OCI-M2 (cell line): Measurements from ENCODE around the gene NBR1.
"Not testable (repeated sequence)": the region's sequence is repeated elsewhere in the genome, so short reads cannot be mapped to it uniquely, and the experiment has no call there.

Experiments used
- DNase-seq: peaks from one replicate; lab custom pipeline; 2025; ENCODE audit not compliant: unreplicated experiment; lab: John Stamatoyannopoulos, UW

The NBR1 gene

DNA sequence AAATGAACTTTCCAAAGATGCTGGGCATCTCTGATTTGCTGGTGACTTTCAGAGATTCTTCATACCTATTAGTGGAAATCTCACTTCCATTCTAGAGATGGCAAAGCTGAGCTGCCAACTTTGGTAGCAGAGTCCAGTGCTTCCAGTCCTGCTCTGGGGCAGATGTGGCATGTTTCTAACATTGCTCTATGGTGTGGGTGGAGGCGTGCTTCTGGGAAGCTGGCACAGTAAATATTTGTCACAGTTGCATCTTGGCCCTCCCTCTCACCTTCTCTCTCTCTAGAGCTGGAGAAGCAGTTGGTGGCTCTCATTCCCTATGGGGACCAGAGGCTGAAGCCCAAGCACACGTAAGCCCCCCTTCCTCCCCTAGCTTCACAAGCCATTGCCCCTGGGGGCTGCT, 42.5 kb downstream of the NBR1 start:
- no peak for DNase-seq

DNA sequence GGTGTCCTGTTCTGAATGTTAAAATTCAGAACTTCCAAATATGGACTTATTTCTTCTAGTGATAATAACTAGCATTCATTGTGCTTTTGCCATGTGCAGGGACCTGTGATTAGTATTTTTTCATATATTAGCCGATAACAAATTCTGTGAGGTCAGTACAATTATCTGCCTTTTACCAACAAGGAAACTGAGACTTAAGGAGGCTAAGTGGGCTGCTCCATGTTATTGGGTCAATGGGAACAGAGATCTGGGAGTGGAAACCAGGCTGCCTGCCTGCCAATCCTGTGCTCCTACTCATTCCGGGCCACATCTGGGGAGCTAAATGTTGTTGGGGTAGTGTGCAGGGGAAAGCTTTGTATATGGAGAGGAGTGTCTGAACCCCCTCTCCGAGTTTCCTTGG, 44.3 kb downstream of the NBR1 start:
- no peak for DNase-seq

DNA sequence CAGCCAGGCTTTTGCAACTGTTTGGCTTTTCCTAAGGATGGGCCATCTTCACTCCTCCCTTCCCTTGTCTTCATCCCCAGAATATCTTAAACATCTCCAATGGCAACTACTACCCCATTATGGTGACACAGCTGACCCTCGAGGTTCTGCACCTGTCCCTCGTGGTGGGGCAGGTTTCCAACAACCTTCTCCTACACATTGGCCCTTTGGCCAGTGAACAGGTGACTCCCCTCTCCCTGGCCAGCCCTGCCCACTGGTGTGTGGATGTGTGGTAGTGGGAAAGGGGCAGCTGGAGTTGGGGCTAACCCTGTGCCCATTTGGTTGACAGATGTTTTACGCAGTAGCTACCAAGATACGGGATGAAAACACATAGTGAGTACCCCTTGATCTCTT, 45.4 kb downstream of the NBR1 start:
- DNase-seq: no peak

DNA sequence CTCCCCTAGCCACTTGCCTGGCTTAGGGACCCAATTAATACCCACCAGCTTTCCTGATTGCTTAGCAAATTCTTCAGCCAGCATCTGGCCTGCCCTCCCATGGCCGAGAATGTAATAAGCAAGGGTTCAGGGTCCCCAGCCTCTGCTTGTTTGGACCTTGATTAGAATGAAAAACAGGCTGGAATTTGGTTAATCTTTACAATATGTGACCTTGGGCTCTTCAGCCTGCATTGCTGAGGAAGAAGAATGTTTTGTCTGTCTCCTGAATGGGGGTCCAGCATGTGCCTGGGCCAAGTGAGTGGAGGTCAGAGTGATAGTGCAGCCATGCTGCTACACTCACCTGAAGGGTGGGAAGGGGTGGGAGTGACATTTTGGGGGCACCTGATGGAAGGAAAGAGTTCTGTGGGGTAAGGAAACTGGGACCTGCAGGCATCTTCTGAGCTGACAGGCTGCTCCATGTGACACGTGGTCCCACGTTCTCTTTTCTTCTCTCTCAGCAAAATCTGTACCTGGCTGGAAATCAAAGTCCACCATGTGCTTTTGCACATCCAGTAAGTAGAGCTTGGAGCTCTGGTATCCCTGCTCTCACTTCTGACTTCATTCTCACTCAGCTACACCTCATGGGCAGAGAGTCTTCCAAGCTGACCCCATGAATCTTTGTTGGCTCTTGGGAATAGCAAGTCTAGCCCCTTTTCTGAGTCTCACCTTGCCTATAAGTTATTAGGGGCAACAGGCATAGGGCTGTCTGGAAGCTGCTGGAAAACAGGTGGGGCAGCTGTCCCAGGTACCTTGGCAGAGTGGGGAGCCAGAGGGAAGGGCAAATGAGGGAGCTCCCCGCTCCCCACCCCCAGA, 46.0 kb downstream of the NBR1 start:
- DNase-seq: no peak

DNA sequence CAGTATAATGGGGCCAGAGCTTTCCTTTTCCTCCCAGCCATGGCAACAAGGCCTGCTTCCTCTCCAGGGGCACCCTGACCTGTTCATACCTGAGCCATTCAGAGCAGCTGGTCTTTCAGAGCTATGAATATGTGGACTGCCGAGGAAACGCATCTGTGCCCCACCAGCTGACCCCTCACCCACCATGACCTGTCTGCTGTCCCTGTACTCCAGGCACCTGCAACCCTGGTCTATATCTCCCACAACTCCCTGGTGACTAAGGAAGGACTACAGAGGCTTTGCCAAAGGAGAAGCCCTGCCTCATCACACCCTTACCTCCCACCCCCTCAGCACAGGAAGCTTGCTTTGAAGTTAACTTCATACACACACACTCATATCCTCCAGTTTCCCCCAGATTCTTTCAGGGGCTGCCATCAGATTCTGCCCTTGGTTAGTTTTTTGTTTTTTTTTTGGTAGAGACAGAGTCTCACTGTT, 46.6 kb downstream of the NBR1 start:
- DNase-seq: no peak

DNA sequence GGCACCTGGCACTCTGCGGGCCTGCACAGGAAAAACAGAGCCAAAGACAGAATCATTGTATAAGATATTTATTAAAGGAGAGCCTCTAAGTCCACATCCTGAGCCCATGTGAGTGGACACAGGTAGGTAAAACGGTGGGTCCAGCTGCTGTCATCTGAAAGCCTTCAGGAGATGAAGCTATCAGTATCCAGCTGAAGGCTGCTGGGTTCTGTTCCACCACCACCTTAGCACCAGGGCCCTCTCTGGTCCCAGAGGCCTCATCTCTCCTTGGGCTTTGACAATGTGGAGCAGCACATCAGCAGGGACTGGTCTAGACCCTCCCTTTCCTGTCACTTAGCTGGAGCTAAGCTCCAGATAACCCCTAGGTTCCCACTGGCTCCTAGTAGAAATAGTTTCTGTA, 48.0 kb downstream of the NBR1 start:
- no peak for DNase-seq

DNA sequence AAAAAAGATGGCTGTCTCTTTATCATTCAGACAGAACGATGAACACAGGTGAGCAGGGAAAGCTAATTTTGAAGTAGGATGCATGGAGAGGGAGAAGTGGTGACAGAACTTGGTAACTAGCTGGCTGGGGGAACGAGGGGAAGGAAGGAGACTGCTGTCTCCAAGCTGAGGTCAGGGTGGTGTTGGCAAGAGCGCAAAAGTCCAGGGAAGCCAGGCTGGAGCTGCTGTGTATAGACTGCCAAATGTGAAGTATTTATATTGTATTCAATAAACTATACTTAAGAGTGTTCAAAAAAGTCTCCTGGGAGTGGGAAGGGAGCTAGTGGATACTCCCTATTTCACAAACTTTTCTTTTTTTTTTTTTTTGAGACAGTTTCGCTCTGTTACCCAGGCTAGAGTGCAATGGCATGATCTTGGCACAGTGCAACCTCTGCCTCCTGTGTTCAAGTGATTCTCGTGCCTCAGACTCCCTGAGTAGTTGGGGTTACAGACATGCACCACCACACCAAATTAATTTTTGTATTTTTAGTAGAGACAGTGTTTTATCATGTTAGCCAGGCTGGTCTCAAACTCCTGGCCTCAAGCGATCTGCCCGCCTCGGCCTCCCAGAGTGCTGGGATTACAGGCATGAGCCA, 48.8 kb downstream of the NBR1 start:
- no peak for DNase-seq

DNA sequence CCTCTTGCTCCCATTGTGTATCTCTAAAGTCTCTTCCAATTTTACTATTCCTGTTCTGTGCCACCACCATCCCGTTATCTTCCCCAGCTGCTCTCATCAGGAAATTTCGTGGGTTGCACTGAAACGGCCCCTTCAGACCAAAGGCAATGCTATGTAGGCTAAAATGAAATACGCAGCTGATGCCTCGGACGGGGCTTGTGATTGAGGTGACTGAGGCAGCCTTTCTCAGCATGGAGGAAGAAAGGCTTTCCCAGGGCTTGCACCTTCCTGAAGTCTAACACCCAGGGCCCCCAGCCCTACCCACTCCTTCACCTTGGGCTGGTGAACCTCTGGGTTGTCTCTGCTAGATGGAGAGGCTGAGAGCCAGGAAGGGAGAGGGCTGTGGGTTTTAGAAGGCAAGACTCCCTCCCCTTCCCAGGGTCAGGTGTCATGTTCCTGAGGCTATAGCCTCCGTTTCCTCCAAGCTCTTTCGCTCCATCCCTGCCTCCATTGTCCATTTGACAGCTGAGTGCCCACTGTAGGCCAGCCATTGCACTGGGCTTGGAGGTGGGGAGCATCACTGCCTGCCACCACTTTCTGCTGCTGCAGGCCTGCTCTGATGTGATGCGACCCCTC, 49.6 kb downstream of the NBR1 start:
- DNase-seq: no peak

DNA sequence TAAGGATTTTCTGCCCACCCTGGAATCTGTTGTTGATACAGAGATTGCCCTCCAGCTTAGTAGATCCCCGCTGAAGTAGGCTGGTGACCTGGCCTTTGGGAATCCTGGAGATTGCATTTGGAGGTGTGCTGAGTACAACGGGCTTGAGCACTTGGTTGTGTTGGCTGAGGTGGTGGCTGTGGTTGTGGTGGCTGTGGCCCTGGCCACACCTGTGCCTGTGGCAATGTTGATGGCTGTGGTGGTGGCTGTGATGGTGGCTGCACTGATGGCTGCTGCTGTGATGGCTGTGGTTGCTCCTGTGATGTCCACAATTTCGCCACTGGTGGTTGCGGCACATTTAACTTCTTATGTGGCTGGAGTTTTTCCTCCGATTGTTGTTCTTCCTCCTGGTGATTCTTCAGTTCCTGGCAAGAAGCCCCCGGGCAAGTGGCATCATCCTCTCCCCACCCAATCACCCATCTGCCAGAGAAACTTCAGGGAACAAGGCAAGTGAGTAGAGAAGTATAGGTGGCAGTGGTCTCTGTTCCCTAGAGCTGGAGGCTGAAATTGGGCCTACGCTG, 53.2 kb downstream of the NBR1 start:
- no peak for DNase-seq

DNA sequence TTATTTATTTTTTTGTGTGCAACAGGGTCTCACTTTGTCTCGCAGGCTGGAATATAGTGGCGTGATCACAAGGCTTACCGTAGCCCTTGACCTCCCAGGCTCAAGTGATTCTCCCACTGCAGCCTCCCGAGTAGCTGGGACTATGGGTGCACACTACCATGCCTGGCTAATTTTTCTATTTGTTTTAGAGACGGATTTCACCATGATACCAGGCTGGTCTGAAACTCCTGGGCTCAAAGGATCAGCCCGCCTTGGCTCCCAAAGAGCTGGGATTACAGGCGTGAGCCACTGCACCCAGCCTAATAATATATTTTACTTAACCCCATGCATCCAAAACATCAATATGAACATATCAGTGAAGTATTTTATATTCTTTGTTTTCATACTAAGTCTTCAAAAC, 55.4 kb downstream of the NBR1 start:
- DNase-seq: no peak

DNA sequence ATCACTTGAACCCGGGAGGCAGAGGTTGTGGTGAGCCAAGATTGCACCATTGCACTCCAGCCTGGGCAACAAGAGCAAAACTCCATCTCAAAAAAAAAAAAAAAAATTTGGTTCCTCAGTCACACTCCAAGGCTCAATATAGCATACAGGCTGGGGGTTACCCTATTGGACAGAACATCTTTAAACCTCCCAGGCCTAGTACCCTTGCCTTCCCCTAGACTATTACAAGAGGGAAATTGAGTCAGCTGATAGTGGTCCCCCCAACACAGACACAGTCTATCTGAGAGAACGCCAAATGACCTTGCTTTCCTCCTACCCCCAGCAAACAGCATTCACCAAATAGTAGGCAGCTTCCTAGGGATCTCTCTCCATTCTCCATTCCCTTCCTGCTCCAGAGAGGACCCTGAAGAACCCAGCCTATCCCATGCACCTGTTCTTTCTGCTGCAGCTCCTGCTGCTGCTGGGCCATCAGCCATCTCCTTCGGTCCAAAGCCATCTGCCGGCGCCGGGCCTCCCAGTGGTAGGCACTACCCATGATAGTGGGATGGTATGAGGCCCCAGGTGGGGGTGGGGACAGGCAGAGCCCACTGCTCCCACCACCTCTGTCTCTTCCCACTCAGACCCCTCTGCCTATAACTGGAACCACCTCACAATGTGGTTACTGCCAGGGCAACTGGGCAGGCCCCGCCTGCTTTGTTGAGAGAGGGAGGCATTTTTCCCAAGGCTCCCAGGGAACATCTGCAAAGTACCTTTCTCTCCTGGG, 57.2 kb downstream of the NBR1 start, which contains the start of gene CCDC200:
CCDC200 (minus strand) TSS at position 604 of the 763 bp plus-strand sequence; CDS start at position 535, 69 bp downstream.
- not testable (repeated sequence) for DNase-seq

DNA sequence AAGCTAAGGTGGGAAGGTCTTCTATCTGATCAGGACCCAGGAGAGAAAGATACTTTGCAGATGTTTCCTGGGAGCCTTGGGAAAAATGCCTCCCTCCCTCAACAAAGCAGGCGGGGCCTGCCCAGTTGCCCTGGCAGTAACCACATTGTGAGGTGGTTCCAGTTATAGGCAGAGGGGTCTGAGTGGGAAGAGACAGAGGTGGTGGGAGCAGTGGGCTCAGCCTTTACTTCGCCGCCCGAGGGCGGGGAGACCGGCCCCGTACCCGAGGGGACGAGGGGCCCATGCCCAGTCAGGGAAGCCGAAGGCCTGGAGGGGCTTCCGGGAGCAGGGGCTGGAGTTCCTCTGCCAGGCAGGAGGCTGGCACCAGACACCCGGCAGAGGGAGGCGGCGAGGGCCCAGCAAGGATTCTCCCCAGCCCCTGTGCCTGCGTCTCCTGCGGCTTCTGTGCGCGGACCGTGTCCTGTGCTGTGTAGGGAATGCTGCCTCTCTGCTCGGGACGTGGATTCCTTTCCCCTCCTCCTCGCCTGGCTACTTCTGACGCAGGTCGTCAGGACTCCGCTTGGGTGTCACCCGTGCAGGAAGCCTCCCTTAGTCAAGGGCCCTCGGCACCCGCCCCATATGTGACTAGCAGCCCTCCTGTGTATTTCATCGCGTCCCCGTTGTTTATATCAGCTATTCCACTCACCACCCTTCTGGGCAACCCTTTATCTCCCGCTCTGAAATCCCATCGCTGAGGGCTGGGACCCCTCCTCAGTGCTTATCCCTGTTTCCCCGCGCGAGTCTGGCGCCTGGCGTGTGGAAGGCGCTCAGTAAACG, 60.4 kb downstream of the NBR1 start:
- not testable (repeated sequence) for DNase-seq

DNA sequence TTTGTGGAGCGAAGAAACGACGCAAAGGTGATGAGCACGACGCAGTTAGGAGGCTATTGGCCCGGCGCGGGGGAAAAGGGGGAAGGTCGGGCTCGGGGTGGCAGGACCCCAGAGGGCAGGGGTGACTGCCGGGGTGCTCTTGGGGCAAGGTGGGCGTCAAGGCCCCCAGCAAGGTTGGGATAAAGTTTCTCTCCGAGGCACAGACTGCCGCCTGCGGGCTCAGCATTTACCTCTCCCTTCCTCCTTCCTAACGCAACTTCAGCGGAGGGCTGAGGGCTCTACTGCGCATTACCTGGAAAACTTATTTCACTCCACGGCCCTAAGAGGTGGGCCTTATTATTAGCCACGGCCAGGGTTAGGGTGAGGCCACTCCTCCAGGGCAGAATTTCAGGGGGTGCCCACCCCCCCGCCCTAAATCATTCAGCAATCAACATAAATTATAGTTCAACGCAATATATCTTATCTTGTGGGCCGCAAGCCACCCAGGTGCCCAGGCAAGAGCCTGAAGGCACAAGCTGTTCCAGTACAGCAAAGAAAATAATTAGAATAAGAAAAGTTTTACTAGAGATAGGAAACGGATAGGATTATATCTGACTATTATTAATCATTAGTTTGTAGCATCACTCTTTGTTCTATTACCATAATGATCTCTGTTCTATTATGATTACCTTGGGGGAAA, 61.1 kb downstream of the NBR1 start:
- DNase-seq: not testable (repeated sequence)

DNA sequence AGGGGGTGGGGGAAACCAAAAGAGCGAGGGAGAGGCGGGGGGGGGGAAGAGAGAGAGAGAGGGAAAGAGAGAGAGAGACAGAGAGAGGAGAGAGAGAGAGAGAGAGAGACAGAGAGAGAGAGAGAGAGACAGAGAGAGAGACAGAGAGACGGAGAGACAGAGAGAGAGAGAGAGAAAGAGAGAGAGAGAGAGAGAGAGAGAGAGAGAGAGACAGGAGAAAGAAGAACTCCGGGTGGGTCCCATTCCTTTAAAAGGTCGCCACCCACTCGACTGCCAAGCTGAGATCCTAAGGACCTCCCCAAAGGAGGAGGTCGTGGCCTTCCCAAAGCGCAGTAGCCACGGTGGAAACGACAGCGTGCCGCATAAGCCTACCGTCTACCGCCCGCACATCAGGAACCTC, 62.2 kb downstream of the NBR1 start:
- not testable (repeated sequence) for DNase-seq

DNA sequence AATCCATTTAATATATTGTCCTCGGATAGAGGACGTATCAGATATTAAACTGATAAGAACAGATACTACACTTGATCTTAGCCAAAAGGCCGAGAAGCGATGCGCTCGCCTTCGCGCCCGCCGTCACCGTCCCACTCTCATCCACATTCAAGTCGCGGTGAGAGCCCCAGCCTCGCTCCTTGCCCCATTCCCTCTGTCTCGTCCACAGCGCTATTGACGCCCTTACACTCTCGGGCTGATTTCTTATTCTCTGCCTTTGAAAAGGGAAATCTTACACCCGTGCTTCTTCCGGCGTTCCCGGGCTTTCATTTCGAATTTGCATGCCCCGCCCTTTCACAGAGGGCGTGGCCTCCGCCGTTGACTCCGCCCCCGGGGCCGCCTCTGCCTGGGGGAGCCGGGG, 62.9 kb downstream of the NBR1 start, which contains the start of gene RNU2-1:
RNU2-1 (minus strand) TSS at position 101 of the 400 bp plus-strand sequence.
- DNase-seq: not testable (repeated sequence)

DNA sequence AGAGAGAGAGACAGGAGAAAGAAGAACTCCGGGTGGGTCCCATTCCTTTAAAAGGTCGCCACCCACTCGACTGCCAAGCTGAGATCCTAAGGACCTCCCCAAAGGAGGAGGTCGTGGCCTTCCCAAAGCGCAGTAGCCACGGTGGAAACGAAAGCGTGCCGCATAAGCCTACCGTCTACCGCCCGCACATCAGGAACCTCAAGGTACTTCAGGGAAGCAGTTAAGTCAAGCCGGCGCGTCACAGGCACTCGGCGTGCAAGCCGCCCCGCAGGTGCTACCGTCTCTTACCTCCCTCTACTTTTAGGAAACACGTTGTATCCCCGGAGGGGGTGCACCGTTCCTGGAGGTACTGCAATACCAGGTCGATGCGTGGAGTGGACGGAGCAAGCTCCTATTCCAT, 68.6 kb downstream of the NBR1 start:
- DNase-seq: not testable (repeated sequence)

DNA sequence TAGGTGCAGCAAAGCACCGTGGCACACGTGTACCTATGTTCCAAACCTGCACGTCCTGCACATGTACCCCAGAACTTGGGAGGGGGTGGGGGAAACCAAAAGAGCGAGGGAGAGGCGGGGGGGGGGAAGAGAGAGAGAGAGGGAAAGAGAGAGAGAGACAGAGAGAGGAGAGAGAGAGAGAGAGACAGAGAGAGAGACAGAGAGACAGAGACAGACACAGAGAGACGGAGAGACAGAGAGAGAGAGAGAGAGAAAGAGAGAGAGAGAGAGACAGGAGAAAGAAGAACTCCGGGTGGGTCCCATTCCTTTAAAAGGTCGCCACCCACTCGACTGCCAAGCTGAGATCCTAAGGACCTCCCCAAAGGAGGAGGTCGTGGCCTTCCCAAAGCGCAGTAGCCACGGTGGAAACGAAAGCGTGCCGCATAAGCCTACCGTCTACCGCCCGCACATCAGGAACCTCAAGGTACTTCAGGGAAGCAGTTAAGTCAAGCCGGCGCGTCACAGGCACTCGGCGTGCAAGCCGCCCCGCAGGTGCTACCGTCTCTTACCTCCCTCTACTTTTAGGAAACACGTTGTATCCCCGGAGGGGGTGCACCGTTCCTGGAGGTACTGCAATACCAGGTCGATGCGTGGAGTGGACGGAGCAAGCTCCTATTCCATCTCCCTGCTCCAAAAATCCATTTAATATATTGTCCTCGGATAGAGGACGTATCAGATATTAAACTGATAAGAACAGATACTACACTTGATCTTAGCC, 69.8 kb downstream of the NBR1 start:
- DNase-seq: not testable (repeated sequence)

DNA sequence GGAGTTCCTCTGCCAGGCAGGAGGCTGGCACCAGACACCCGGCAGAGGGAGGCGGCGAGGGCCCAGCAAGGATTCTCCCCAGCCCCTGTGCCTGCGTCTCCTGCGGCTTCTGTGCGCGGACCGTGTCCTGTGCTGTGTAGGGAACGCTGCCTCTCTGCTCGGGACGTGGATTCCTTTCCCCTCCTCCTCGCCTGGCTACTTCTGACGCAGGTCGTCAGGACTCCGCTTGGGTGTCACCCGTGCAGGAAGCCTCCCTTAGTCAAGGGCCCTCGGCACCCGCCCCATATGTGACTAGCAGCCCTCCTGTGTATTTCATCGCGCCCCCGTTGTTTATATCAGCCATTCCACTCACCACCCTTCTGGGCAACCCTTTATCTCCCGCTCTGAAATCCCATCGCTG, 75.4 kb downstream of the NBR1 start:
- not testable (repeated sequence) for DNase-seq
